ENCODE data around the gene EPG5. TPM values are rescaled to one million over a fixed set of nuclear protein-coding genes. Genes with fewer than 3 reads are reported as not detected.

The EPG5 gene
- polyA plus RNA-seq, 2 of the 4 experiments (the other 2 are of a cell fraction), result 3.8 to 10.7 TPM

DNA sequence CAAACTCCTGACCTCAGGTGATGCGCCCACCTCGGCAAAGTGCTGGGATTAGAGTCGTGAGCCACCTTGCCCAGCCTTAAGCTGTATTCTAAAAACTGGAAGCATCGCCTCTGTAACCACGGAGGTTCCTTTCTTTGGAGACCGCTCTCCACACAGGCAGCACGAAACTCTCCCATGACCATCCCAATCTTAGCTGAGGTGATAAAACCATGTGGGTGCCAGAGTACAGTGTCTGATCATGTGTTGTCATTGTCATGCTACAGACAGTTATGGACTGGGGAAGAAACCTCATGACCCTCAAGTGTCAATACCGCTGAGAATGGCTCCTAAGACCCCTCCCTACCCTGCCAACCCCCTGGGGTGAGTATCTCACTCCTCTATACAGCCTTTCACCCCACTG is 41.4 kb upstream of the EPG5 start:
- POLR2A ChIA-PET, result no interaction called here
- no peak overlapping the region for H3K4me3 ChIP-seq
- no peak overlapping the region for H3K27ac ChIP-seq
- no peaks in the 10 kb centered on the region for H3K4me1 ChIP-seq
- TF ChIP-seq ESRRA (IDR thresholded peaks at IDR 0.05; ENCODE audit: borderline replicate concordance, low read length) (no peak), FOSB (CRISPR knock-in tag; IDR thresholded peaks at IDR 0.05) (no peak), ZFP36 (IDR thresholded peaks at IDR 0.05; ENCODE audit: borderline replicate concordance, partially characterized antibody) (no peak)
- TF ChIP-seq, protein P1, sequence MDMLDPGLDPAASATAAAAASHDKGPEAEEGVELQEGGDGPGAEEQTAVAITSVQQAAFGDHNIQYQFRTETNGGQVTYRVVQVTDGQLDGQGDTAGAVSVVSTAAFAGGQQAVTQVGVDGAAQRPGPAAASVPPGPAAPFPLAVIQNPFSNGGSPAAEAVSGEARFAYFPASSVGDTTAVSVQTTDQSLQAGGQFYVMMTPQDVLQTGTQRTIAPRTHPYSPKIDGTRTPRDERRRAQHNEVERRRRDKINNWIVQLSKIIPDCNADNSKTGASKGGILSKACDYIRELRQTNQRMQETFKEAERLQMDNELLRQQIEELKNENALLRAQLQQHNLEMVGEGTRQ (IDR thresholded peaks at IDR 0.05), result no peak
- CTCF ChIA-PET, result no interaction called here
- WGBS (ENCODE audit: missing lambda C conversion rate), result 66% methylated on average over 6 of the region's 8 CpGs
- ATAC-seq (no peak), FAIRE-seq (no peak), DNase-seq (ENCODE audit: low read depth in 1 of 2, low spot score in 1 of 2) (no peak)
- no peaks in the 10 kb centered on the region for H3K9me3 ChIP-seq
- H3K4me2 ChIP-seq, result no peak overlapping the region

DNA sequence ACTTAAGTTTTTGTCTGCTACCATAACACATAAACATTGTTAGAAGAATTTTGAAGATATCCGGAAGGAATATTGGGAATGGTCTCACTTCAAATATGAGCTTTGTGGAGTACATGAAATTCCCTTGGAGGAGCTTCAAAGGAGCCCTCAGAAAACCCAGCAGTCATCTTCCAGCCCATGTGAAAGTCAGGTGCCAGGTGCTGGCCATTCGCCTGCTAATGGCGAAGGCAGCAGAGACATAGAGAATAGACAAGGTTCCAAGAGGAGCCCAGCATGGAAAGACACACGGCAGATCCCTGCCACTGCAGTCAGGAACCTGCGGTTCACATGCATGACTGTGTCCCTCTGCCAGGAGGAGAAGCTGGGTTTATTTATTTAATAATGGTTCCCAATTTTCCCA is 40.0 kb upstream of the EPG5 start:
- CTCF ChIA-PET, result interaction anchor here (0.6 kb wide), 1 partner anchor 30 kb away, joined by 5 read pairs; no protein-coding TSS in a partner anchor
- no peak overlapping the region for H3K27ac ChIP-seq
- 82% methylated on average over 5 of the region's 5 CpGs for WGBS (ENCODE audit: missing lambda C conversion rate)

DNA sequence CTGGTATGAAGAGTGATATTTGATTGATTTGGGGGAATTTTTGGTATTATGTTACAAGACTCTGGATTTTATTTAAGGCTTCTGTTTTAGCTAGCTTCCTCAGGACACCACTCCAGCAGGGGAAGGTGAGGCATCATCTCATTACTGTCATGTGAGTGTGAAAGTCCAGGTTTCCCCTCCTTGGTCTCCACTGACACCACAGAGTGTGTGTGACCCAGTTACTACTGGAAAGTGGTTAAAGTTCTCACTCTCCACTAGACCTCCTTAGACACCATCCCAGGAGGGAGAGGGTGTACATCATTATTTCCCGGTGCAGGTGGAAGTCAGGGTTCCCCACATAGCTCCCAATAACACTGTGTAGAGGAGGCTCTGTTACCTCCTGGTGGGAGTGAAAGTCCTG is 35.8 kb upstream of the EPG5 start:
- Histone ChIP-seq H3K4me3 (no peak overlapping the region), H3K4me1 (no peaks in the 10 kb centered on the region), H3K4me2 (no peak overlapping the region), H3K9me3 (no peaks in the 10 kb centered on the region), H3K27ac (no peak overlapping the region)
- no peak for TF ChIP-seq ESRRA (IDR thresholded peaks at IDR 0.05; ENCODE audit: borderline replicate concordance, low read length)
- TF ChIP-seq HDAC2 (IDR thresholded peaks at IDR 0.05), result no peak
- TF ChIP-seq, protein P2, sequence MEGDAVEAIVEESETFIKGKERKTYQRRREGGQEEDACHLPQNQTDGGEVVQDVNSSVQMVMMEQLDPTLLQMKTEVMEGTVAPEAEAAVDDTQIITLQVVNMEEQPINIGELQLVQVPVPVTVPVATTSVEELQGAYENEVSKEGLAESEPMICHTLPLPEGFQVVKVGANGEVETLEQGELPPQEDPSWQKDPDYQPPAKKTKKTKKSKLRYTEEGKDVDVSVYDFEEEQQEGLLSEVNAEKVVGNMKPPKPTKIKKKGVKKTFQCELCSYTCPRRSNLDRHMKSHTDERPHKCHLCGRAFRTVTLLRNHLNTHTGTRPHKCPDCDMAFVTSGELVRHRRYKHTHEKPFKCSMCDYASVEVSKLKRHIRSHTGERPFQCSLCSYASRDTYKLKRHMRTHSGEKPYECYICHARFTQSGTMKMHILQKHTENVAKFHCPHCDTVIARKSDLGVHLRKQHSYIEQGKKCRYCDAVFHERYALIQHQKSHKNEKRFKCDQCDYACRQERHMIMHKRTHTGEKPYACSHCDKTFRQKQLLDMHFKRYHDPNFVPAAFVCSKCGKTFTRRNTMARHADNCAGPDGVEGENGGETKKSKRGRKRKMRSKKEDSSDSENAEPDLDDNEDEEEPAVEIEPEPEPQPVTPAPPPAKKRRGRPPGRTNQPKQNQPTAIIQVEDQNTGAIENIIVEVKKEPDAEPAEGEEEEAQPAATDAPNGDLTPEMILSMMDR (IDR thresholded peaks at IDR 0.05), result no peak
- no peak for TF ChIP-seq KDM5A (IDR thresholded peaks at IDR 0.05)
- no peak for TF ChIP-seq HOXB5 (CRISPR knock-in tag; IDR thresholded peaks at IDR 0.05)
- no peak for TF ChIP-seq SMC3 (IDR thresholded peaks at IDR 0.05)
- TF ChIP-seq, protein P3, sequence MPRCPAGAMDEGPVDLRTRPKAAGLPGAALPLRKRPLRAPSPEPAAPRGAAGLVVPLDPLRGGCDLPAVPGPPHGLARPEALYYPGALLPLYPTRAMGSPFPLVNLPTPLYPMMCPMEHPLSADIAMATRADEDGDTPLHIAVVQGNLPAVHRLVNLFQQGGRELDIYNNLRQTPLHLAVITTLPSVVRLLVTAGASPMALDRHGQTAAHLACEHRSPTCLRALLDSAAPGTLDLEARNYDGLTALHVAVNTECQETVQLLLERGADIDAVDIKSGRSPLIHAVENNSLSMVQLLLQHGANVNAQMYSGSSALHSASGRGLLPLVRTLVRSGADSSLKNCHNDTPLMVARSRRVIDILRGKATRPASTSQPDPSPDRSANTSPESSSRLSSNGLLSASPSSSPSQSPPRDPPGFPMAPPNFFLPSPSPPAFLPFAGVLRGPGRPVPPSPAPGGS (IDR thresholded peaks at IDR 0.05), result no peak
- ChIA-PET POLR2A (no interaction called here), CTCF (interaction anchor here (1.1 kb wide), 1 partner anchor 71 kb away, joined by 4 read pairs; no protein-coding TSS in a partner anchor)
- WGBS (ENCODE audit: missing lambda C conversion rate), result 67% methylated on average over 1 of the region's 1 CpG
- no peak for FAIRE-seq
- no peak for ATAC-seq
- no peak for DNase-seq (ENCODE audit: low read depth in 1 of 2, low spot score in 1 of 2)

More for the DNA sequence above, 40.0 kb upstream of the EPG5 start:
- TF ChIP-seq MYC (IDR thresholded peaks at IDR 0.05; ENCODE audit: borderline replicate concordance, low read length), result no peak
- no peak for TF ChIP-seq FOSL2 (IDR thresholded peaks at IDR 0.05)
- TF ChIP-seq FOSL2 (CRISPR knock-in tag; IDR thresholded peaks at IDR 0.05), result no peak
- TF ChIP-seq HEYL (CRISPR knock-in tag; IDR thresholded peaks at IDR 0.05), result no peak
- TF ChIP-seq POLR2AphosphoS2 (conservative IDR thresholded peaks at IDR 0.05; ENCODE audit: low read length), result no peak
- no peak for TF ChIP-seq KDM5A (IDR thresholded peaks at IDR 0.05)
- TF ChIP-seq NPAS2 (CRISPR knock-in tag; IDR thresholded peaks at IDR 0.05; ENCODE audit: borderline replicate concordance), result no peak
- TF ChIP-seq, protein P4, sequence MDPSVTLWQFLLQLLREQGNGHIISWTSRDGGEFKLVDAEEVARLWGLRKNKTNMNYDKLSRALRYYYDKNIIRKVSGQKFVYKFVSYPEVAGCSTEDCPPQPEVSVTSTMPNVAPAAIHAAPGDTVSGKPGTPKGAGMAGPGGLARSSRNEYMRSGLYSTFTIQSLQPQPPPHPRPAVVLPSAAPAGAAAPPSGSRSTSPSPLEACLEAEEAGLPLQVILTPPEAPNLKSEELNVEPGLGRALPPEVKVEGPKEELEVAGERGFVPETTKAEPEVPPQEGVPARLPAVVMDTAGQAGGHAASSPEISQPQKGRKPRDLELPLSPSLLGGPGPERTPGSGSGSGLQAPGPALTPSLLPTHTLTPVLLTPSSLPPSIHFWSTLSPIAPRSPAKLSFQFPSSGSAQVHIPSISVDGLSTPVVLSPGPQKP (IDR thresholded peaks at IDR 0.05; ENCODE audit: low read depth, low read length), result no peak
- TF ChIP-seq RARB (CRISPR knock-in tag; IDR thresholded peaks at IDR 0.05), result no peak
- TF ChIP-seq RAD21 (conservative IDR thresholded peaks at IDR 0.05 in 1 of 2, IDR thresholded peaks at IDR 0.05 in 1 of 2), result no peak
- Histone ChIP-seq H3K4me1 (no peaks in the 10 kb centered on the region), H3K9me3 (no peaks in the 10 kb centered on the region), H3K4me3 (no peak overlapping the region), H3K4me2 (no peak overlapping the region)
- POLR2A ChIA-PET, result no interaction called here
- ATAC-seq (no peak), FAIRE-seq (no peak), DNase-seq (ENCODE audit: low read depth in 1 of 2, low spot score in 1 of 2) (no peak)

Data from A549 (cell line).